IMR-90 (cell line): ENCODE data around the gene RBM34. TPM values are rescaled to one million over a fixed set of nuclear protein-coding genes. Genes with fewer than 3 reads are reported as not detected.

ENCODE experiments used
- ATAC-seq: fragments of 200-7000 bp; cut with Tn5 transposase; 2 replicates; pipeline ENCODE4 v1.9.1; 2020; ENCODE audit warnings: low read depth, mild to moderate bottlenecking, moderate library complexity
- BruUV-seq: library from RNA; stranded (reverse); fragments of 400-500 nt; replicated peaks from 2 replicates; lab custom pipeline; 2021; lab: Mats Ljungman, UMichigan
- CTCF ChIA-PET: fragments of 300-600 bp; formaldehyde crosslinking; extraction: SDS; loops from one replicate; lab custom pipeline; 2021; ENCODE audit warnings: antibody characterized with exemption; lab: Yijun Ruan, JAX
- POLR2A ChIA-PET: fragments of 300-600 bp; sonication (Branson Sonifier 250); formaldehyde crosslinking; loops from one replicate; lab custom pipeline; 2022; ENCODE audit warnings: antibody characterized with exemption; ENCODE audit not compliant: unreplicated experiment; lab: Charles Lee
- DNase-seq: peaks from one replicate; pipeline ENCODE4 v3.0.0; 2013
- H2AFZ ChIP-seq: replicated peaks from 2 replicates; pipeline ENCODE3; 2013; ENCODE audit warnings: low read length, mild to moderate bottlenecking; ENCODE audit not compliant: poor library complexity
- H2AK5ac ChIP-seq: 2 replicates; pipeline ENCODE4 v1.6.1; 2013; ENCODE audit warnings: low read depth, low read length, inconsistent platforms
- H2AK9ac ChIP-seq: replicated peaks from 2 replicates; pipeline ENCODE3; 2013; ENCODE audit warnings: mild to moderate bottlenecking, low read depth, low read length, moderate library complexity; ENCODE audit not compliant: poor library complexity
- H2BK120ac ChIP-seq: 2 replicates; pipeline ENCODE4 v1.6.1; 2013; ENCODE audit warnings: low read depth, low read length, inconsistent platforms
- H2BK15ac ChIP-seq: 3 replicates; pipeline ENCODE4 v1.6.1; 2013; ENCODE audit warnings: low read depth, low read length, inconsistent platforms
- H2BK20ac ChIP-seq: 2 replicates; pipeline ENCODE4 v1.6.1; 2013; ENCODE audit warnings: low read depth, mild to moderate bottlenecking, inconsistent platforms, low read length, moderate library complexity
- H2BK5ac ChIP-seq: 2 replicates; pipeline ENCODE4 v1.6.1; 2013; ENCODE audit warnings: mild to moderate bottlenecking, low read depth, low read length, inconsistent platforms; ENCODE audit not compliant: poor library complexity, severe bottlenecking
- H3K14ac ChIP-seq: replicated peaks from 2 replicates; pipeline ENCODE4 v1.6.1; 2013; ENCODE audit warnings: low read depth, low read length, inconsistent platforms
- H3K18ac ChIP-seq: 2 replicates; pipeline ENCODE4 v1.6.1; 2013; ENCODE audit warnings: low read depth, low read length, control low read depth
- H3K23ac ChIP-seq: 2 replicates; pipeline ENCODE4 v1.6.1; 2013; ENCODE audit warnings: low read depth, low read length, inconsistent platforms
- H3K27ac ChIP-seq: 2 replicates; pipeline ENCODE4 v1.5.1; 2013; ENCODE audit warnings: mild to moderate bottlenecking, control low read depth, low read length; ENCODE audit not compliant: insufficient read depth
- H3K27me3 ChIP-seq: 2 replicates; pipeline ENCODE4 v1.6.1; 2013; ENCODE audit warnings: low read length; ENCODE audit not compliant: control insufficient read depth, insufficient read depth
- H3K36me3 ChIP-seq: 2 replicates; pipeline ENCODE4 v1.6.1; 2013; ENCODE audit warnings: low read length, mixed read lengths; ENCODE audit not compliant: control insufficient read depth, insufficient read depth
- H3K4ac ChIP-seq: 2 replicates; pipeline ENCODE4 v1.6.1; 2013; ENCODE audit warnings: low read depth, low read length, inconsistent platforms
- H3K4me1 ChIP-seq: 2 replicates; pipeline ENCODE4 v1.6.1; 2013; ENCODE audit warnings: low read length, mixed read lengths; ENCODE audit not compliant: control insufficient read depth, insufficient read depth
- H3K4me2 ChIP-seq: 2 replicates; pipeline ENCODE4 v1.6.1; 2013; ENCODE audit warnings: low read depth, mild to moderate bottlenecking, control low read depth, low read length, moderate library complexity
- H3K4me3 ChIP-seq: 2 replicates; pipeline ENCODE4 v1.5.1; 2013; ENCODE audit warnings: low read depth, mild to moderate bottlenecking, control low read depth, low read length, moderate library complexity; ENCODE audit not compliant: insufficient read depth
- H3K56ac ChIP-seq: 2 replicates; pipeline ENCODE4 v1.6.1; 2013; ENCODE audit warnings: low read length, inconsistent platforms; ENCODE audit not compliant: insufficient read depth; ENCODE audit errors: extremely low read depth
- H3K79me1 ChIP-seq, 2 experiments: 2 replicates each; pipeline ENCODE4 v1.6.1; 2013; ENCODE audit warnings: low read length in 2 of 2, inconsistent platforms in 1 of 2, low read depth in 1 of 2
- H3K9ac ChIP-seq: 2 replicates; pipeline ENCODE4 v1.6.1; 2013; ENCODE audit warnings: low read depth, low read length, control low read depth
- H3K9me1 ChIP-seq: 2 replicates; pipeline ENCODE4 v1.6.1; 2013; ENCODE audit warnings: low read length, inconsistent platforms; ENCODE audit not compliant: insufficient read depth
- H3K9me3 ChIP-seq: 2 replicates; pipeline ENCODE4 v1.6.1; 2013; ENCODE audit warnings: low read length; ENCODE audit not compliant: control insufficient read depth, insufficient read depth
- H4K20me1 ChIP-seq: 2 replicates; pipeline ENCODE4 v1.6.1; 2013; ENCODE audit warnings: low read length, inconsistent platforms; ENCODE audit not compliant: insufficient read depth
- H4K5ac ChIP-seq: 2 replicates; pipeline ENCODE4 v1.6.1; 2013; ENCODE audit warnings: mild to moderate bottlenecking, low read depth, low read length, control low read depth
- H4K8ac ChIP-seq, 2 experiments: 2 replicates each; pipeline ENCODE4 v1.6.1; 2013; ENCODE audit warnings: low read depth in 2 of 2, low read length in 2 of 2, control low read depth in 1 of 2, inconsistent platforms in 1 of 2
- H4K91ac ChIP-seq: 2 replicates; pipeline ENCODE4 v1.6.1; 2013; ENCODE audit warnings: low read depth, low read length, inconsistent platforms; ENCODE audit not compliant: insufficient read depth
- BHLHE40 ChIP-seq: fragments of 150-350 bp; IDR thresholded peaks from 2 replicates; pipeline ENCODE4 v1.6.1; 2016; ENCODE audit warnings: mild to moderate bottlenecking, low read depth, low read length
- CEBPB ChIP-seq: IDR thresholded peaks from 2 replicates; pipeline ENCODE4 v1.6.1; 2012; ENCODE audit warnings: low read depth, low read length, improper control_type of control experiment
- MXI1 ChIP-seq: IDR thresholded peaks from 2 replicates; pipeline ENCODE4 v1.6.1; 2012; ENCODE audit warnings: low read depth, mild to moderate bottlenecking, low read length, moderate library complexity, borderline replicate concordance
- RAD21 ChIP-seq: IDR thresholded peaks from 2 replicates; pipeline ENCODE4 v1.6.1; 2012; ENCODE audit warnings: low read length, improper control_type of control experiment
- RCOR1 ChIP-seq: IDR thresholded peaks from 2 replicates; pipeline ENCODE4 v1.6.1; 2012; ENCODE audit warnings: mild to moderate bottlenecking, low read length, improper control_type of control experiment; ENCODE audit not compliant: insufficient replicate concordance
- WGBS, 2 experiments: methylation state at CpG; one replicate each; pipeline versions ENCODE4 v1.1.5 to v1.1.7; 2013; ENCODE audit warnings: missing lambda C conversion rate in 2 of 2; ENCODE audit not compliant: insufficient read length in 1 of 2; ENCODE audit errors: extremely low coverage in 2 of 2; 5-methylcytosine and 5-hydroxymethylcytosine counted together
- dilution Hi-C: fragments of 300-500 bp; cut with HindIII; formaldehyde crosslinking; loops from one replicate; pipeline ENCODE4 v1.14.3; 2018; ENCODE audit warnings: low sequenced_read_pairs; ENCODE audit not compliant: unreplicated experiment
- in situ Hi-C: fragments of 300-500 bp; cut with MboI; formaldehyde crosslinking; loops from 3 replicates; pipeline ENCODE4 v1.14.3; 2019; ENCODE audit warnings: low sequenced_read_pairs, inconsistent platforms, mixed read lengths
- intact Hi-C: fragments of 100-400 bp; cut with micrococcal nuclease; formaldehyde crosslinking; loops from 2 replicates; pipeline ENCODE4 v1.10.0; 2022
- polyA plus RNA-seq, 3 experiments: library from polyadenylated mRNA; depleted of rRNA; stranded (reverse); fragments of >200 nt; gene quantifications; 2 replicates each; pipeline ENCODE4 v1.2.3, GENCODE V29; 2012; ENCODE audit warnings: low replicate concordance in 1 of 3
- total RNA-seq: library from RNA; depleted of rRNA; stranded (reverse); fragments of >200 nt; gene quantifications from 2 replicates; pipeline ENCODE4 v1.2.3, GENCODE V29; 2012

RBM34 gene
- total and polyA plus RNA-seq, 2 of the 4 experiments (the other 2 are of a cell fraction), result 28.7 to 34.0 TPM

DNA sequence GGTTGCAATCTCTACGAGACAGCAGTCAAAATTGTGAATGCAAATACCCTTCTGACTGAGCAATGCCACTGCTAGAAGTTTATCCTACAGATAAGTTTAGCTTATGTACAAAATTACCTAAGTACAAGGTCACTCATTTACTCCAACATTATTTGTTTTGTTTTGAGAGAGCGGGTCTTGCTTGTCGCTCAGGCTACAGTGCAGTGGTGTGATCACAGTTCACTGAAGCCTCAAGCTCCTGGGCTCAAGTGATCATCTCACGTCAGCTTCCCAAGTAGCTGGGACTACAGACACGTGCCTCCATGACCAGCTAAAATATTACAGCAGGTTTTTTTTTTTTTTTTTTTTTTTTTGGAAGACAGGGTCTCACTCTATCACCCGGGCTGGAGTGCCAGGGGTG is 15.4 kb downstream of the RBM34 start:
- no peak overlapping the region for H3K4me3 ChIP-seq
- BruUV-seq, result no TSS peak
- no peak for TF ChIP-seq BHLHE40
- no peak for TF ChIP-seq CEBPB
- TF ChIP-seq MXI1, result no peak
- TF ChIP-seq RAD21, result no peak
- no peak for TF ChIP-seq RCOR1
- H3K56ac ChIP-seq, result no peak overlapping the region
- H3K9me1 ChIP-seq, result no peaks in the 10 kb centered on the region
- no peak overlapping the region for H2AK9ac ChIP-seq
- ChIA-PET CTCF (no interaction called here), POLR2A (no interaction called here)
- no peak overlapping the region for H3K23ac ChIP-seq
- H3K9ac ChIP-seq, result no peak overlapping the region
- no peak overlapping the region for H3K18ac ChIP-seq
- intact Hi-C loops (no loop called here), dilution Hi-C loops (no loop called here), in situ Hi-C loops (no loop called here)
- no peak overlapping the region for H4K5ac ChIP-seq
- no peak overlapping the region for H3K4ac ChIP-seq
- H3K9me3 ChIP-seq, result no peaks in the 10 kb centered on the region
- H3K4me1 ChIP-seq, result no peaks in the 10 kb centered on the region
- no peak overlapping the region for H4K91ac ChIP-seq
- H3K36me3 ChIP-seq, result peaks cover 49% of the 10 kb centered on the region
- no peak overlapping the region for H2AK5ac ChIP-seq
- no peak overlapping the region for H3K14ac ChIP-seq
- no peak overlapping the region for H3K27ac ChIP-seq
- H2BK20ac ChIP-seq, result no peak overlapping the region
- H2BK5ac ChIP-seq, result no peak overlapping the region
- no peak overlapping the region for H2AFZ ChIP-seq
- H4K20me1 ChIP-seq, result no peaks in the 10 kb centered on the region; the same call in 1 of the 2 replicates
- no peak overlapping the region for H2BK15ac ChIP-seq
- H4K8ac ChIP-seq, result no peak overlapping the region
- H2BK120ac ChIP-seq, result no peak overlapping the region
- H3K4me2 ChIP-seq, result no peak overlapping the region
- peaks cover 13 to 31% of the 10 kb centered on the region in 2 experiments for H3K79me1 ChIP-seq
- ATAC-seq, result no peak
- no CpG with 5 or more reads among the region's 6 CpGs for WGBS, 2 experiments
- no peaks in the 10 kb centered on the region for H3K27me3 ChIP-seq
- DNase-seq, result no peak
